ENCODE data around the gene KNL1. TPM values are rescaled to one million over a fixed set of nuclear protein-coding genes. Genes with fewer than 3 reads are reported as not detected.

The KNL1 gene
- total RNA-seq, 1 donor from 2014 or later = 12.1 TPM

DNA sequence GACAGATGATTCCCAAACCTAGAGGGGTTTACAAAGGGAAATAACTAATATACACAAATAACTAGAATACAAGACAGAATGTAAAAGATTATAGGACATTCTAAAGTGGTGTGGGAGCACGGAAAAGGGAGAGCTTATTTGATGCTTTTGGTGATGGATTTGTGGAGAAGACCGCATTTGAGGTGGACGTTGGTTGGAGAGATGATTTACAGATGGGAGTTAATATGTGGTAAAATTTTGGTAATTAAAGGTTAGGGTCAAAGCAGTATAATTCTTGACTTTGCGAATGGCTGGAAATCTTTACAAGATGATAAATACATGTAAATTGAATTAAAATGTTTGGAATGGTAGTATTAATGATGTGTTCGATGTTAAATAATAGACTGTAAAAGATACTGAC lies 1.2 kb downstream of the KNL1 start:
- Mint-ChIP-seq H3K27ac (peak overlapping the region; percentile 11), H3K4me1 (ENCODE audit: low read depth) (peaks cover 18% of the 10 kb centered on the region), H3K27me3 (no peaks in the 10 kb centered on the region), H3K4me3 (ENCODE audit: low read depth) (peak overlapping the region; percentile 98), H3K36me3 (ENCODE audit: insufficient read depth) (peaks cover 4% of the 10 kb centered on the region), H3K9me3 (ENCODE audit: low read depth) (no peaks in the 10 kb centered on the region)
- no peak for DNase-seq (ENCODE audit: low spot score, unreplicated experiment)
- TF ChIP-seq, protein P1, sequence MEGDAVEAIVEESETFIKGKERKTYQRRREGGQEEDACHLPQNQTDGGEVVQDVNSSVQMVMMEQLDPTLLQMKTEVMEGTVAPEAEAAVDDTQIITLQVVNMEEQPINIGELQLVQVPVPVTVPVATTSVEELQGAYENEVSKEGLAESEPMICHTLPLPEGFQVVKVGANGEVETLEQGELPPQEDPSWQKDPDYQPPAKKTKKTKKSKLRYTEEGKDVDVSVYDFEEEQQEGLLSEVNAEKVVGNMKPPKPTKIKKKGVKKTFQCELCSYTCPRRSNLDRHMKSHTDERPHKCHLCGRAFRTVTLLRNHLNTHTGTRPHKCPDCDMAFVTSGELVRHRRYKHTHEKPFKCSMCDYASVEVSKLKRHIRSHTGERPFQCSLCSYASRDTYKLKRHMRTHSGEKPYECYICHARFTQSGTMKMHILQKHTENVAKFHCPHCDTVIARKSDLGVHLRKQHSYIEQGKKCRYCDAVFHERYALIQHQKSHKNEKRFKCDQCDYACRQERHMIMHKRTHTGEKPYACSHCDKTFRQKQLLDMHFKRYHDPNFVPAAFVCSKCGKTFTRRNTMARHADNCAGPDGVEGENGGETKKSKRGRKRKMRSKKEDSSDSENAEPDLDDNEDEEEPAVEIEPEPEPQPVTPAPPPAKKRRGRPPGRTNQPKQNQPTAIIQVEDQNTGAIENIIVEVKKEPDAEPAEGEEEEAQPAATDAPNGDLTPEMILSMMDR (IDR thresholded peaks at IDR 0.05; ENCODE audit: unreplicated experiment) = no peak

DNA sequence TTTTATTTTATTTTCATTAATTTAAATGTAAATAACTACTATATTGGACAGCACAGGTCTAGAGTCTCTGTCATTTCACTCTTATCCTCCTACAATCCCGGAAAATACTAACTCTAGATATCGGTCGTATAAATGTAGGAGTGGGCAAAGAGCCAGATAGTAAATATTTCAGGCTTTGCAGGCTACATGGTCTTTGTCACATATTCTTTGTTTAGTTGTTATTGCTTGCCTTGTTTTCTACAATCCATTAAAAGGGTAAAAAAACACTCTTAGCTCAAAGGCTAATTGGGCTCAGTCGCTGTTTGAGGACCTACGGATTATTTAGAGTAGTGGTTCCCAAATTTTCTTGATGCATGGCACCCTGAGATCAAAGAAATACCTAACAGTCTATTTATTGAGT lies 1.7 kb downstream of the KNL1 start:
- DNase-seq (ENCODE audit: low spot score, unreplicated experiment) = no peak
- Mint-ChIP-seq H3K36me3 (ENCODE audit: insufficient read depth) (peaks cover 4% of the 10 kb centered on the region), H3K9me3 (ENCODE audit: low read depth) (no peaks in the 10 kb centered on the region), H3K27ac (no peak overlapping the region), H3K4me3 (ENCODE audit: low read depth) (no peak overlapping the region), H3K4me1 (ENCODE audit: low read depth) (peaks cover 13% of the 10 kb centered on the region), H3K27me3 (no peaks in the 10 kb centered on the region)
- TF ChIP-seq, protein P1 (IDR thresholded peaks at IDR 0.05; ENCODE audit: unreplicated experiment) = no peak

DNA sequence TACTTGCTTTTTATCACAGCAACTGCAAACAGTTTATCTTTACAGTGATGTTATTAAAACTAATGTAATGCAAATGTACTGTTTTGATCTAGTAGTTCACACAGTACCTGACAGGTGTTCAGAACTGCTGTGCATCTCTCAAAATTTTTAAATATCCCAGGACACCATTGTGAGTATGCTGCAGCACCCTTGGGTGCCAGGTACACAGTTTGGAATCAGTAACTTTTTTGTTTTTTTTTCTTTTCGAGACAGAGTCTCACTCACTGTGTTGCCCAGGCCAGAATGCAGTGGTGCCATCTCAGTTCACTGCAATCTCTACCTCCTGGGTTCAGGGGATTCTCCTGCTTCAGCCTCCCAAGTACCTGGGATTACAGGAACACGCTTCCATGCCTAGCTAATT lies 3.0 kb downstream of the KNL1 start:
- TF ChIP-seq, protein P1 (IDR thresholded peaks at IDR 0.05; ENCODE audit: unreplicated experiment) = no peak
- peaks cover 4% of the 10 kb centered on the region for H3K36me3 Mint-ChIP-seq (ENCODE audit: insufficient read depth)
- H3K27ac Mint-ChIP-seq = peak overlapping the region; percentile 78
- DNase-seq (ENCODE audit: low spot score, unreplicated experiment) = no peak
- no peaks in the 10 kb centered on the region for H3K9me3 Mint-ChIP-seq (ENCODE audit: low read depth)
- peaks cover 8% of the 10 kb centered on the region for H3K4me1 Mint-ChIP-seq (ENCODE audit: low read depth)
- no peak overlapping the region for H3K4me3 Mint-ChIP-seq (ENCODE audit: low read depth)
- no peaks in the 10 kb centered on the region for H3K27me3 Mint-ChIP-seq

DNA sequence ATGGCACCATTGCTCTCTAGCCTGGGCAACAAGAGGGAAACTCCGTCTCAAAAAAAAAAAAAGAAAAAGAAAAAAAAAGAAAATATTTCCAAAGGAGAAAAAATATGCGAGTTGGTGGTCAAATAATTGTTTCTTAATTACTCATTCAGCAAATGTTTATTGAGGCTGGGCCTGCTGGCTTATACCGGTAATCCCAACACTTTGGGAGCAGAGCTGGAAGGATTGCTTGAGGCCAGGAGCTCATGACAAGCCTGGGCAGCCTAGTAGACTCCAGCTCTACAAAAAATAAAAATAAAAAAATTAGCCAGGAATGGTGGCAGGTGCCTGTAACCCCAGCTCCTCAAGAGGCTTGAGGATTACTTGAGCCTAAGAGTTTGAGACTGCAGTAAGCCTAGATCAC lies 4.1 kb downstream of the KNL1 start:
- Mint-ChIP-seq H3K27ac (no peak overlapping the region), H3K9me3 (ENCODE audit: low read depth) (no peaks in the 10 kb centered on the region)

DNA sequence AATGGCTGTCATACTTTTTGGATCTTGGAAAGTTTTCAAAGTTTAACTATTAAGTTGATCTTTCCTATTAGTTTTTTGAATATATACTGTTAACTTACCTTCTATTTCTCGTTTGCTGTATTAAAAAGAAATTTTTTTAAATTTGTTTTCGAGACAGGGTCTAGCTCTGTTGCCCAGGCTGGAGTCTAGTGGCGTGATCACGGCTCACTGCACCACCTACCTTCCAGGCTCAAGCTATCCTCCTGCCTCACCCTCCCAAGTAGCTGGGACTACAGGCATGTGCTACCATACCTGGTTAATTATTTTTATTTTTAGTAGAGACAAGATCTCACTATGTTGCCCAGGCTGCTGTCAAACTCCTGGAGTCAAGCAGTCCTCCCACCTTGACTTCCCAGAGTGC lies 4.6 kb downstream of the KNL1 start:
- Mint-ChIP-seq H3K4me3 (ENCODE audit: low read depth) (no peak overlapping the region), H3K9me3 (ENCODE audit: low read depth) (no peaks in the 10 kb centered on the region), H3K27me3 (no peaks in the 10 kb centered on the region), H3K27ac (no peak overlapping the region), H3K4me1 (ENCODE audit: low read depth) (peaks cover 7% of the 10 kb centered on the region), H3K36me3 (ENCODE audit: insufficient read depth) (peaks cover 2% of the 10 kb centered on the region)
- TF ChIP-seq, protein P1 (IDR thresholded peaks at IDR 0.05; ENCODE audit: unreplicated experiment) = no peak
- no peak for DNase-seq (ENCODE audit: low spot score, unreplicated experiment)

More for the DNA sequence above, 4.1 kb downstream of the KNL1 start:
- Mint-ChIP-seq H3K4me3 (ENCODE audit: low read depth) (no peak overlapping the region), H3K27me3 (no peaks in the 10 kb centered on the region), H3K4me1 (ENCODE audit: low read depth) (peaks cover 8% of the 10 kb centered on the region), H3K36me3 (ENCODE audit: insufficient read depth) (peaks cover 4% of the 10 kb centered on the region)
- TF ChIP-seq, protein P1 (IDR thresholded peaks at IDR 0.05; ENCODE audit: unreplicated experiment) = no peak
- DNase-seq (ENCODE audit: low spot score, unreplicated experiment) = no peak

Measured in progenitor cell of endocrine pancreas (in vitro differentiated cells).